Suppressor macrophage treated with lipopolysaccharide for 1 hour (primary cell): Measurements from ENCODE around the gene ROBO2.

ENCODE experiments used
- DNase-seq, 3 donors: peaks; one replicate each; pipeline ENCODE4 v3.0.0-alpha.2; 2020 to 2022

The ROBO2 gene

DNA sequence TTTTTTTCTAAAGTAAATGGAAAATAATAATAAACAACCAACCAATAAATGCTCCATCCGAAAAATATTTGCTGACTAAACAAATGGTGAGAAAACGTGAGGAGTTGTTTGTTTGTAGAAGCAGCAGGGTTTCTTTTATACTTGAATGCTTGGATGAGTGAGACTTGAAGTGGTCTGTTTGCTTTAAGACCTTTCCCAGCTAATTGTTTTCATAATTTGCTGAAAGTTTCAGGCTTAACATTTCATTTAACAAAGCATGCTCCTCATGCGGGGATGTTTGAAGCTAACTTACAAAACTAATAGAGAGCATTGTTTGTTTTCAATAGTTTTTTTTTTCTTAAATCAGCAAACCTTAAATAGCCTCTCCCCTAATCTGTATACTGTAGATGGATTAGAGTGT is 484.6 kb downstream of the ROBO2 start:
- no peak for DNase-seq

DNA sequence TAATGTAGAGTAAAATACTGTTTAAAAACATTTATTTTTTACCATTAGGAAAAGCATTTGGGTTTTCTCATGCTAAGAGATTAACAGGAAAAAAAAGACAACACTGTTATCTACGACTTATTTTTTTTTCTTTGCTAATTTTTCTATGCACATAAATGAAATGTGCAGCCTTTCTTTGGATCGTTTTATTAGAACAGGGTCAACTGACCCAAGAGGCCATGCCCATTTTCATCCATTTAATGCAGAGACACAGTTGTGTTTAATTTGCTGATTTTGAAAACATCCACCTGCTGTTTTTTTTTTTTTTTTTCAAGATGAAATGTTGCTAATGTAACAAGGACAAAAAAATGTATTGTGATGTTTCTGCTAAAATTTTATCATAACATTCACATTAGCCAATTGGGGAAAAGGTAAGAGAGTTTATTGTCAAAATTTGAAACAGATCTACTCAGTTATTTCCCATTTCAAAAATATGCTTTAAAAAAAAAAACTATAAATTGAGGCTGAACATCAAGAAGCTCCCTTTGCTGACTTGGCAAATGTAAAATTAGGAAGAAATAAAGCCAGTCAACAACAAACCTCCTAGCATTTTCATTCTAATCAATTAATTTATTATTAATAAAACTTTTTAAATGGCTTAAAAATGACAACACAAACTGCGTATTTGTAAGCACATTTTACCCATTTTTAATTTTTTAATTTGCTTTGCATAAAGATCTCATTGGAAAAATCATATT is 485.2 kb downstream of the ROBO2 start:
- no peak for DNase-seq

DNA sequence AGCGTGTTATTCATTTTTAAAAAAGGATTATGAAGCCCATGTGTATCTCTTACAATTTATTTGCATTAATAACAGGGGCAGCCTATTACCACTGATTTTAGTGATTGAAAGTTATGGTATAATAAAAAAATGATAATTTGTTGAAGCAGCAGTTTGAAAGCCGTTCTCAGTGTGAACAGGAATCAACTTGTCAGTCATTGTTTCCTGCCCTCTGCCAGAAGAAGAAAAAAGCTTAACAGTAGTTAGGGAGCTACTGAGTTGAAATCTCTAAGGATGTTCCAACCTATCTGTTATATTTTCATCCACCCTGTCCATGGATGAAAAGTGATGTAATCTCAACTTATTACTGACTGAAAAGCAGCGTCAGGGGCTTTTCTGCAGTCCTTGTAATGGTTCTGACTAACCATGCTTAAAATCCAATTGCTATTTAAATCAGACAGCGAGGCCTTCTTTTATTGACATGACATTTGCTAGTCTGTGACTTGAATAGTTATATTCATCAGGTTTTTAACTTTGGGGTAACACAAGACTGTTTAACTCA is 486.7 kb downstream of the ROBO2 start:
- DNase-seq: no peak

DNA sequence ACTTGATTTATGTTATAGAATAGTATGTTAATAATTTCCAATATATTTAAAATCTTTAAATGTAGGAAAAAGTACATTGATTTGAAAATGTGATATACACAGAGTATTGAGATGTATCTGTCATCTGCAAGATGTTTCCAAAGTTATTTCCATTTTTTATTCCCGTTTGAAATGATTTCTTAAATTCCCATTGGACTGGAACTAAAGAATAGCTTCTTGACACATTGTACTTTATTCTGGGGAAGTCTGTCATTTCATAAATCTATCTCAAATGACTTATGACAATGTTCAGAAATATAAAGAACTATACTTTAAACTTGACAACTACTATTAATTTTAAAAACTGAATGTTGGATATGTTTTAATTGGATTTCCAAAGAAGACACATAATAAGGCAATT is 489.6 kb downstream of the ROBO2 start:
- DNase-seq: no peak

DNA sequence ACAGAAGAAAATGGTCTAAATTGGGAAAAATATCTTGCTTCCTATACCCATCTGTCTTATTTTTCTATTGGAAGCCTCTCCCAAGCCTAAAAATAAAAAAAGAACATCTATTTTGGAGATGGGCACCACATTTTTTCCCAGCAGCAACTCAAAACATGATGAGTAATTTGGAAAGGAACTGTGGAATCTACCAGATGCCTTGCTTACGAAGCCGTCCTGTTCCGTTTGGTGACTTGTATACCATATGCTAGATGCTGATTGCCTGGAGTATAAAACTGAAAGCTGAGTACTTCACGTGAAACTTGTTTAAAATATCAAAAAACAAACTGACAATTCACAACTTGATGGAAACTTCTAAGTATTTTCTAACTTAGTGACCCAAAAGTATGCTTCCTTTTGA is 491.0 kb downstream of the ROBO2 start:
- no peak for DNase-seq

DNA sequence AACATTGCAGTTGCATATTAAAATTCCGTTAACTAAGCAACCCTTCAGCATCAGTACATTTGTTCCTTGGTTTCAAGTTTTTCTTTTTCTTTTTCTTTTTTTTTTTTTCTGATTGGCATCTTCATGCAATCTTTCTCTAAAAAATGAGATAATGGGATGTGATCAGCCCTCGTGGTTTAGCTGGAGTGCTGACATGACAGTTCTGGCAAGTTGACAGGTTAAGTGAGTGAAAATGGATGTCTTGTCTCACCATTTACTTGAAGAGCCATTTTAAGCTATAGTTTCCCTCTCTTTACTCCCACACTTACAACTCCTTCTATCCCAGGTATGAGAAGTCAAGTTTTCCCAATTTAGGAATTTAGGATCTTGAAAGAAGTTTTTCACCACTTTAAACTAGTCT is 495.2 kb downstream of the ROBO2 start:
- DNase-seq: no peak

DNA sequence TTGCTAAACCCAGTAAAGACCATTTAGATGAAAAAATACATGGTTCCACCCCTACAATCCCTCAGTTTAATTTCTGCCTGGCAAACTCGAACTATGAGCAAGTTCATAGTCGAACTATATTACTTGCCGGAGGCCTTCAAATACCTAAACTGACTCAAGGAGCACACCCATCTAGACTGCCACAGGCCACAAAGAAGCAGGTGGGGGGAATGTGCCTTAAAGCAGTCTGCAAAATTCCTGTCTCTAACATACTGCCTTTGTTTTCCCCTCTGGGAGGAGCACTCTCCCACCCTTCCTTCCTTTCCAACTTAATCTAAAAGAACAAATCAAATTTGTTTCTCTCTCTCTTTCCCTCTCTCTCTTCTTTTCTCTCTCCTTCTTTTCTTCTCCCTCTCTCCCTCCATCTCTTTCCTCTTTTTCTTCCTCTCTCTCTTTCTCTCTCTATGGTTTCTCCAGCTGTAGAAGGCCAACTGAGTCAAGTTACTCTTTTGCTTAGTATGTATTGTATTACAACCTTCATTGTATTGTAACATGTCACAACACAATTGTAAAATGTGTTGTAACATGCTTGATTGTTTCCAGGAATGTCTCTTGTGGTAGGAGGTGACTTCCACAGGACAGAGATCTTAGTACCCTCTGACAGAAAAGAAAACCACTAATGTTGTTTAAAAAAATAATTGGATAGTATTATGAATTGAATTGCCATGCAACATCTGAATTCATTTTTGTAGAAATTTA is 496.3 kb downstream of the ROBO2 start:
- DNase-seq: no peak

DNA sequence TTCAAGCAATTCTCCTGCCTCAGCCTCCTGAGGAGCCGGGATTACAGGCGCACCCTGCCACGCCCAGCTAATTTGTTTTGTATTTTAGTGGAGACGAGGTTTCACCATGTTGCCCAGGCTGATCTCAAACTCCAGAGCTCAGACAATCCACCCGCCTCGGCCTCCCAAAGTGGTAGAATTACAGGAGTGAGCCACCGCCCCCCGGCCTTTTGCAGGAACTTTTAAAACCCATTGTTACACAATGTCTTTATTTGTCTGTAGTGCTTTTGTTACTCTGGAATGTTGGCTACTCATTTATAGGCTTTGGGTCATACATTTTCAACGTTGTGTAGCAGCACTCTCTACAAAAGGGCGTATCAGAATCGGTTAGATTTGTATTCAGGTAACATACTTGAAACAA is 499.1 kb downstream of the ROBO2 start:
- DNase-seq: no peak

DNA sequence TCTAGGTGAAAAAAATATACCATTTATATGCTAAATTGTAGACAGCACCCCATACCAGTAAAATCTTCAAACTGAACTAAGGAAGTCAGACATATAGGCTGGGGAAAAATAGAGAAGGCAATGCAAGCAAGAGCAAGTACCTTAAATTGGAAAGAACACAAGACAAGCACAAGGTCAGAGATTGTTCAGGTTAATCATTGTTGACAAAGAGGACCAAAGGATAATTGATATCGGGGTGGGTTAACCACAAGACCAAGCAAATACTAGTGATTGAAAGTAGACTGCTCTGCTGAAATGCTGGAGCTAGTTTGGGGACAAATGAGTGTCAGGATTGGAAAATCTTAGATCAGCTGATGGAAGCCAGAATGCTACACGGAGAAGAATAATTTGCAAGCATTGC is 499.8 kb downstream of the ROBO2 start:
- DNase-seq: no peak

DNA sequence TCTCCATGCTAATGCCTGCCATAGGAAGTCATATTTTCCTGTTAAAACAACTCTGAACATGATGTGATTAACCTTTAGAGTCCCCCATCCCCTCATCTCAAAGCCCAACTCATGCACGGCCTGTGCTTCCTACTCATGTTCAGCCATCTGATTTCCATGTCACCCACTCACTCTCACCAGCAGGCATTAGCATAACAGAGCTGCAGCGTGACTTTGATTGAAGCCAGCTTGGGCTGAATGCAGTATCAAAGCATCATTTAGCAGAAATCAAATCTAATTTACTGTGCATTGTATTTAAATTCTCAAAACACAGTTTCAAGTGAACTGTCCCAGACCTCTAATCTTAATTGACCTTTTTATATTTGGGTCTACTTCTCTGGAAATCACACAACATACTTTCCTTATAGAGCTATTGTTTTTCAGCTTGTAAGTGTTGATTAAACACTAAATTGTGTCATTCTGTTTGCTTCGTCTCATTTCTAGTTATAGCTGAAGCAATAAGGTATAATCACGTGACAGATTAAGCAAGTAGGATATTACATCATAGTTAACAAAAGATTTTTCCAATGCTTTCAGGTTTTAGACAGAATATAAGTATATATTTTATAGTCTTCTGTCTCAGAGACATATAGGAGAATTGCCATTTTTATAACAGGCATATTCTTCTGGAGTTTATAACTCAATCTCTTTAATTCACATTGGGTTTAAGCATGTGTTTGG is 501.5 kb downstream of the ROBO2 start:
- no peak for DNase-seq

DNA sequence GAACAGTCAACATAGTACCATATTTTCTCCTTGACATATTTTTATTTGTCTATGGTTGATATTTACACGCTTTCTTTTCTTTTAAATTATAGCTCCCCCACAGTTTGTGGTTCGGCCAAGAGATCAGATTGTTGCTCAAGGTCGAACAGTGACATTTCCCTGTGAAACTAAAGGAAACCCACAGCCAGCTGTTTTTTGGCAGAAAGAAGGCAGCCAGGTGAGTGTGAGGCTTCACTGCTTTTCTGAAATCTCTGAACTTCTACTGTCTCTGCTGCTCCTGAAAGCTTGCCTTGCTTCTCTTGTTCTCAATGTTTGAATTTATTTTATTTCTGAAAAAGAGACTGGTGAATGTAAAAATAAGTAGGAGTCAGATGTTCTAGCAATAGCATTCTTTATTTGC is 506.3 kb downstream of the ROBO2 start:
- no peak for DNase-seq

DNA sequence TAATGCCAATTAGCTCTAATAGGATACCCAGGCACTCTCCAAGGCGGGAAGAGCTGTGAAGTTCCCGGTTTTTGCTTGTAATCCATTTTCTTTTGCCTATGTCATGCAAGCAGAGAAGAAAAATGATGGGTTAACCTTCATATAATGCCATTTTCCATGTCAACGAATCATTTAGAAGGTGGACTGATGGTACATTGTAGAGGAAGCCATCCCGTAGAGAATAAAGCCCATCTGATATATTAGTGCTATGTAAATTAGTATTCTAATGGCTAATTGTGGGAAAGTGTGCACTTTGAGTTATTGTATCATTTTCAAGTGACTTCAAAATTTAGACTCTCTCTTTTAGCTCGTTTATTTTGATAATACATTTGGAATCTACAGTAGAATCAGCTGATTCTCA is 509.1 kb downstream of the ROBO2 start:
- no peak for DNase-seq

DNA sequence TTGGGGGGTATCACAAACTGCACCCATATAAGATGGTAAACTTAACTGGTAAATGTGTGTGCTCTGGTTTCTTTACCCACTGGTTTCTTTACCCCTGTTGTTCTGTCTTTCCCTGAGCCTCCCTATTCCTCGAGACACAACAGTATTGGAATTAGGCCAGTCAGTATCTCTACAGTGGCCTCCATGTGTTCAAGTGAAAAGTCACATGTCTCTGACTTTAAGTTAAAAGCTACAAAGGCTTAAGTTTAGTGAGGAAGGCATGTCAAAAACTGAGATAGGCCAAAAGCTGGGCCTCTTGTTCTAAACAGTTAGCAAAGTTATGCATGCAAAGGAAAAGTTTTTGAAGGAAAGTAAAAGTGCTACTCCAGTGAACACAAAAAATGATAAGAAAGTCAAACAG is 513.3 kb downstream of the ROBO2 start:
- no peak for DNase-seq

DNA sequence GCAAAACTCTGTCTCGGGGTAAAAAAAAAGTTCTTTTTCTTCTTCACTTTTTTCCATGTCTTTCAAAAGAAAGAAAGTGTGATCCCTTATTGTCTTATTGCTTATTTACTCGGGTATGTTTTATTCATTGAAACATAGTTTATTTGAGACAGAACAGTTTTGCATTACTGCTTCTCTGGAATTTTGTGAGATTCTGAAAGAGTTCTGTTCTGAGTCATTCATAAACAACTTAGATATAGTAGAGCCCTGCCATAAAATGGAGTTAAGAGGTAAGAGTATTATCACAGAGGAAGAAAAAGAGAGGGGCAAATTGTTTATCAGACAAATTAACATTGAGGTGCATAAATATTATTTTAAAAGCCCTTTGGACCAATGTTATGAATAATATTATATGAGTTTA is 522.2 kb downstream of the ROBO2 start:
- DNase-seq: no peak

DNA sequence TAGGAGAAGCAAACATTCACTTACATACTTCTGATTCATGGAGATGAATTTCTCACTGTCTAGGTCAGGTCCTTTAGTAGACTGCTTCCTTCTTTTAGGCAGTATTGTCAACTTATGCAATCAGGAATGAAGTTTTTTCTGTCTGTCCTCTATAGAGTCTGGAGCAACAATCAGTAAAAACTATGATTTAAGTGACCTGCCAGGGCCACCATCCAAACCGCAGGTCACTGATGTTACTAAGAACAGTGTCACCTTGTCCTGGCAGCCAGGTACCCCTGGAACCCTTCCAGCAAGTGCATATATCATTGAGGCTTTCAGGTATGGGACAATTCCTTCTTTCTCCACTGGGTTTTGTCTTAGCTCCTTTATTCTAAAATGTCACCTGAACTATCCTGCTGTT is 523.1 kb downstream of the ROBO2 start:
- DNase-seq: no peak

DNA sequence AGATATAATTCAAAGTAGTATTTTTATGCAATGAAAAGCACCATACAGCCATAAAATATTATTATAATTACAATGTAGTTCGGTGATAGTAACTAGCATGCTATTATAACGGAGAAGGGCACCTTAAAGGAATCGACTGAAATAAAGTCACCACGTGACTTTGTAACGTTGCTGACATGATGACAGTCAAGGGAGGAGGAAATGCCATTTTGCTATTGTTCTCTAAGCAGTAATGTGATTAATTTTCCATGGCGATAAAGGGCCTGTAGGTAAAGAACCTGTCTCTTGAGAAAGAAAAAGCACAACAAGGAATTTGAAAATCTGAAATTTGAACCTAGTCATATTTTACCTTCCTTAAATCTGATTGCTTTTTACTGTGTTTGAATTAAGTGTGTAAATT is 526.2 kb downstream of the ROBO2 start:
- DNase-seq: no peak

DNA sequence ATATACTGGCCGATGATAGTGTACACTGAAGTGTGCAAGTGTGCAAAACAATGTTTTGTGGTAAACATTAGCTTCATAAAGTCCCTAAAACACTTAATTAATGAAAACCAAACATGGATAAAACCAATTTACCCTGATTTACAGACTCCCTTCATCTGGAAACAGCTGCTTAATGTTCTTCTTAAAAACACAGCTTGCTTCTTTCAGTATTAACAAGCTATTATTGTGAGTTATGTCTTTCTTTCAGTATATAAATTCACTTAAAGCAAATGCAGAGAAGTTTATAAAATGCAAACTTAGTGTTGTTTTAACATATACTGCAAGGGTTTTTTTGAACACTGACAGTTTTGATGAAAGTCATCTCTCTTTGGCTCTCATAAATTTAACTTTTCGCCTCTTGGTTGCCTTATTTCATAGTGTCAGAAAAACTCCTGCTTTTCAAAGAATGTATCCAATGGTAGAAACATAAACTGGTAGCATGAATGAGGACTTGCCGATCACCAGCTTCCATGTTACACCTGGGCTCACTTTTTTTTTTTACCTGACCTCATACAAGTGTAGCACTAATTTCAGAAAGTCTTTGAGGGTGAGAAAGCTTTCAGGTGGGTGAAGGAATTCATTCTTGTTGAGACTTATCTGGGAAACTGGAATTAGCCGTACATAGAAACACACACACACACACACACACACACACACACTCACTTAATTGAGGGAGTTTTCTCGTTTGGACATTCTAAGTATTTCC is 532.2 kb downstream of the ROBO2 start:
- no peak for DNase-seq

DNA sequence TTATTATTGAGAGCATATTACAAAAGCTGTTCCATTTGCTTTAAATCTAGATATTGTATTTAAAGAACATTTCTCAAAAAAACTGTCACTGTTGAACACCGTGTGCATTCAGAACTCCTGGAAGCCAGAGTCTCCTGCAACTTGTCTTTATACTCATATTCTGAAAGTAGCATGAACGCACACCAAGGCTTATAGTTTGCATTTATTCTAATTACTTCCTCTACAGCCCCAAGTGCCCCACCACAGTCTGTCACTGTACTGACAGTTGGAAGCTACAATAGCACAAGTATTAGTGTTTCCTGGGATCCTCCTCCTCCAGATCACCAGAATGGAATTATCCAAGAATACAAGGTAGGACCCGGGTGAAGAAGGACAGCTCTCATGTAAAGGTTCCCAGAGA is 537.4 kb downstream of the ROBO2 start:
- no peak for DNase-seq

DNA sequence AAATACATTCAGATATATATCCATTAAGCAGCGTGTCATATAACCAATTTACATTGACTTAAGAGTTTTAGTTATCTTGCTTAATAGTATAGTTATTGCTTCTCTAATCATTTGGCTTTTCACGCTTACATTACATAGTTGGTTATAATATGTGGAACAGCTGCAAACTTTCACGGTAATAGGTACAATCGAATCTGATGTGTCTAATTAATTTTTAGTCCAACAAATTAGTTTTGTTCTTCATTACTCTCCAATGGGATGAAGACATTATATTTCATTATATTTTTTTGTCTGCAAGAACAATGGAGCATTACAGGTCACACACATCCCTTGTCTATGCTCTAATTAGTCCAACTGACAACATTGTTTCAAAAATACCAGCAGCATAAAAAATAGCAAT is 546.3 kb downstream of the ROBO2 start:
- DNase-seq: no peak

DNA sequence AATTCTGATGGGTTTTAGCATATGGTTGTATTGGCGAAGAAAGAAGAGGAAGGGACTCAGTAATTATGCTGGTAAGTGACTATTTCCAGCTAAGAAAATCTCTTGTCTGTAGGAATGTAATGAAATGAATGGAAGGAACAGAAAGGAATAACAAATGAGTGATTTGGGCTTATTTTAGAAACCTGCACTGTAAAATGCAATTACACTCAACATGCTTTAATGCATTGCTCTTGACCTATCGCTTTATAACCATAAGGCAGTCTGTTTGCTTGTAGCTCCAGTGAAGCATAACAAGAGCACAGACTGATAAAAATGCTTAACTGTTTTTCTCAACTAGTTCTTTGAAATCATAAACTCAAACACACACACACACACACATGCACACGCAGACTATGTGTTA is 549.0 kb downstream of the ROBO2 start:
- DNase-seq: no peak

DNA sequence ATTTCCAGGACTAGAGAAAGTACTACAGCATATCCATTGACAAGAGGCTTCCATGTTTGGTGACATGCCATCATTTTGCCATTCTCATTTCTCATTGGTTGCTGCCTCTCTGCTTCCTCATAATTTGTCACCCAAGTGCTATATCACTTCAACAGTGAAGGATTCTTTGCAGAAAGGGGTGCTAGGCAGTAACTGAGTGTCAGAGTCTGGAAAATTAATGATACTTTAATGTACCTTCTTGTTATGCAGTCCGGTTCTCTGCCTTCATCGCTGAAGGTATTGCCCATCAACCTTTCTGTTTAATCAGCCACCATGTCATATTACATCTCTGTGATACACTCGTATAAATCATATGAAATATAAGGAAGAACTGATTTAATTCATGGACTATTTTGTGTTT is 550.3 kb downstream of the ROBO2 start:
- no peak for DNase-seq

DNA sequence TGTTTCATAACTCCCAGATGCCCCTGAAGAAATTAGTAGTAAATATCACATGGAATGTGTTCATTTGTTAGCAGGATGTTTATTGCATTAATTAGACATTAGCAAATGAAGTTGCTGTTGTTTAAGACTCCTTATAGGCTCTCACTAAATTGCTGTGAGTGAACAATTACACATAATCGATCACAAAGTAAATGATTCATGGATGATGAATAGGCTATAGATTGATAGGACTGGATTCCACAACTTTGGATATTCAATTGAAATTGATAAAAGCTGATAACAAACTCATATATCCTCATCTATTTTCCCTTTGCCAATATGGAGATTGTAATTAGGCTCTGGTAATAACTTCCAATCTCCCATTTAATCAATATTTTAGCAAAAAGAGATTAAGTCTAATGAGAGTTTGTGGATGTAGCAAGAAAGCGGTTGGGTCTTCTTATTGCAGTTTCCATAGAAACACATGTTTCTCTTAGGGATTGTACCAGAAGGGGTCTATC is 555.5 kb downstream of the ROBO2 start:
- no peak for DNase-seq

DNA sequence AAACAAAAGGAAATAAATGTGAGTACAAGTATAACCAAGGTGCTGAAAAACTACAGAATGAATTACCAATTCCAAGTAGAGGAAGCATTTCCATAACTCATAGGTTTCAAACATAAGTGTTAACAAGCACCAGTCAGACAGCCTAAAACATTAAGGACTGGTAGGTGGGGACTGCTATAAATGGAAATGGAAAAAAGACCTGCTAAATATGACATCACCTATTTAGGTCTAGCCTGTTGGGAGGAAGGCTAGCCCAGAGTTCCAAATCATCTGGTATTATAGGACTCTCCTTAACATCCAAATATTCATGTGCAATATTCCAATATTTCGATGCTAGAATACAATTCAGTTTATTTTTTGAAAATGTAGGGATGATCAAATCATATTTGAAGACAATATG is 560.0 kb downstream of the ROBO2 start:
- DNase-seq: no peak
